GM12801 (cell line): Measurements from ENCODE around the gene ZSCAN31.

Experiments
- CTCF ChIP-seq: IDR thresholded peaks from one replicate; pipeline ENCODE4 v1.5.1; 2011; ENCODE audit warnings: control low read depth; ENCODE audit not compliant: insufficient read length; ENCODE audit errors: extremely low read depth

Gene ZSCAN31

GRCh38 chr6:28335564-28336283, at the start of gene ZSCAN31:
Gene ZSCAN31 (minus strand): TSS chr6:28336148. CDS start chr6:28329683, 6,465 bp downstream.
- no peak for TF ChIP-seq CTCF

GRCh38 chr6:28384143-28384533, 48.2 kb upstream of the ZSCAN31 start:
- no peak for TF ChIP-seq CTCF

GRCh38 chr6:28383235-28384142, 47.5 kb upstream of the ZSCAN31 start:
- no peak for TF ChIP-seq CTCF

- no peak for TF ChIP-seq CTCF
These were observed 44.4 kb upstream of the ZSCAN31 start for GRCh38 chr6:28380381-28380780.

GRCh38 chr6:28378644-28379043, 42.7 kb upstream of the ZSCAN31 start:
- no peak for TF ChIP-seq CTCF

- no peak for TF ChIP-seq CTCF
These were observed 41.9 kb upstream of the ZSCAN31 start for GRCh38 chr6:28377879-28378278.

- no peak for TF ChIP-seq CTCF
These were observed 38.0 kb upstream of the ZSCAN31 start for GRCh38 chr6:28373925-28374324.
